Lower leg skin (tissue), 4 donors: ENCODE data around the gene CTNND1. TPM values are rescaled to one million over a fixed set of nuclear protein-coding genes. Genes with fewer than 3 reads are reported as not detected.

Experiments
- DNase-seq, 2 donors: peaks; one replicate each; pipeline ENCODE4 v3.0.0-alpha.2; 2019; ENCODE audit warnings: low spot score in 2 of 2
- H3K4me3 ChIP-seq: fragments of 200-600 bp; sonication (generic); 2 replicates; pipeline ENCODE4 v1.5.1; 2017; ENCODE audit warnings: mild to moderate bottlenecking, low read depth; ENCODE audit not compliant: poor library complexity, severe bottlenecking
- CTCF ChIP-seq, 3 donors: fragments of 450-650 bp; IDR thresholded peaks; one replicate each; pipeline ENCODE4 v1.5.1; 2016; ENCODE audit warnings: antibody characterized with exemption in 3 of 3, mild to moderate bottlenecking in 3 of 3, moderate library complexity in 2 of 3
- POLR2A ChIP-seq, 2 donors: fragments of 450-650 bp; IDR thresholded peaks; one replicate each; pipeline ENCODE4 v1.6.1; 2016 to 2017; ENCODE audit warnings: antibody characterized with exemption in 2 of 2, mild to moderate bottlenecking in 1 of 2, moderate library complexity in 1 of 2
- WGBS, 2 donors: methylation state at CpG; one replicate each; pipeline ENCODE4 v1.1.5; 2018; 5-methylcytosine and 5-hydroxymethylcytosine counted together
- intact Hi-C: fragments of 100-400 bp; cut with DNase I; formaldehyde crosslinking; loops from one replicate; pipeline ENCODE4 v1.15.0; 2023; ENCODE audit warnings: low total_unique reads
- total RNA-seq, 4 donors: library from RNA; depleted of rRNA; stranded (reverse); fragments of >200 nt; gene quantifications; one replicate each; pipeline ENCODE4 v1.1.0, GENCODE V29; 2016

CTNND1 gene
- total RNA-seq, 4 donors from 2014 or later = 186 to 243 (median 197) TPM

DNA sequence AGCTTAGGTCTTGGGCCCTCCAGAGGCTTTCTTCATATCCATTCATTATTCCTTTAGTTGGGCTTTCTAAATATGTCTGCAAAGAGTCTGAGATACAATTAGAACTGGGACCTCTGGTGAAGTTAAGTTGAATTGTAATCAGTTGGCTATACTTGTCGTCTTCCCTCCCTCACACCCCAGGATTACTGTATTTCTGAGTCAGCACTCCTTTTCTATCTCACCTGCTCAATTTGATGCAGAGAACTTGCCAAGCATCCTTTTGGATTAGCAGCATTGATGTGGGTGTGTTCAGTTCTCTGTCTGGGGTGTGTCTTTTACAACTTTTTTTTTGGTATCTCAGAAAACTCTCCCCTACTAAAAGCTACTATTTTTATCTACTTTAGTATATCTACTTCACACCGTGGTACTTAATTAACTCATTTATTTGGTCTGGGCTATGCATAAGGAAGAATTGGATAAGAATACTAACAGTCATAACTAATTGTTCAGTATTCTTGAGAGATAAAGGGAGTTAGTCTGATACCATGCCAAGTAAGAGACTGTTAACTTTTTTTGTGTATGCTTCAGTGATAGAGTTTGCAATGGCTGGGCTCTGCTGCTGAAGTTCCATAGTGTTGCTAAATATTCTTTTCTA lies 15.1 kb downstream of the CTNND1 start:
- intact Hi-C loops = no loop called here
- no peak overlapping the region for H3K4me3 ChIP-seq
- no peak for DNase-seq
- 19 to 34% methylated on average over 2 of the region's 2 CpGs for WGBS, 2 donors
- no peak for TF ChIP-seq POLR2A (IDR thresholded peaks at IDR 0.05)
- no peak for TF ChIP-seq CTCF (IDR thresholded peaks at IDR 0.05)

DNA sequence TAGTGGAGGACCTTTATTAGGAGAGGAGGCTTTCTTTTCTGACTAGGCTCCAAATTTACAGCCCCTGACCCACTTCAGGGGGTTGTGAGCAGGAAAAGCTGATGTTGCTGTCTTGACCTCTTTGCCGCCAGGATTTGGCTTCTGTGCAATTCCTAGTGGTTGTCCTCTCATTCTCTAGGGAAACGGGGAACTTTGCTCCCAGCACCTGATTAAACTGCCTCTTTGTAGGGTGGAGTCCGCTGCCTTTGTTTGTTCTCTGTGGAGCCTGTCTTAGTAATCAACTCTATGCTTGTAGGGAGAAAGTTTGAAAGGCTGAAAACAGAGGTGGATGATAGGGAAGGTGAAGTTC lies 16.3 kb downstream of the CTNND1 start:
- H3K4me3 ChIP-seq = no peak overlapping the region
- intact Hi-C loops = no loop called here
- DNase-seq = no peak
- WGBS, 2 donors = 21 to 28% methylated on average over 3 of the region's 3 CpGs
- TF ChIP-seq POLR2A (IDR thresholded peaks at IDR 0.05) = no peak
- TF ChIP-seq CTCF (IDR thresholded peaks at IDR 0.05) = no peak

GRCh38 chr11:57778318-57779037 lies 16.9 kb downstream of the CTNND1 start:
- 1 to 10% methylated on average over 6 of the region's 6 CpGs for WGBS, 2 donors
- TF ChIP-seq CTCF (IDR thresholded peaks at IDR 0.05) (no peak), POLR2A (IDR thresholded peaks at IDR 0.05) (no peak)
- intact Hi-C loops = no loop called here
- no peak overlapping the region for H3K4me3 ChIP-seq
- DNase-seq = peak; percentile 74 to 95

DNA sequence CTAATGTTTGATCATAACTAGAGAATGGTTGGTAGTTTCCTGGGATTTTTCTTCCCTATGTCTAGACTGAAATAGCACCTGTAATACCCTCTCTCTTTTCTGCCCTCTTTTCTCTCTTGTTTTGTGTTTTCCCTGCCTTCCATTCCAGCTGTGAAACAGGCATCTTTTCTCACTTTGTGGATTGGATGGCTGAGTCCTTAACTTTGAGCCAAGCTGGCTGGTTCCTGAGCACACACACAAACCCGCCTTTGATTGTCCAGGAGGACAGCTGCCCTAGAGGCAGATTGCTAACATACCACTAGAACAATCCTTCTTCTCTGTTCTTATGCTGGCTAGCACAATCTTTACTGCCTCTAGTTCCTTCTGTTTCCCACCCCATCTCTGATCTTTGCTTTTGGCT lies 17.7 kb downstream of the CTNND1 start:
- intact Hi-C loops = no loop called here
- no peak for TF ChIP-seq CTCF (IDR thresholded peaks at IDR 0.05)
- TF ChIP-seq POLR2A (IDR thresholded peaks at IDR 0.05) = no peak
- 14 to 15% methylated on average over 1 of the region's 1 CpG for WGBS, 2 donors
- no peak for DNase-seq
- no peak overlapping the region for H3K4me3 ChIP-seq

- WGBS, 2 donors = 40 to 62% methylated on average over 3 of the region's 3 CpGs
- peak in 1 of 2 donors; percentile 41 for DNase-seq
- TF ChIP-seq POLR2A (IDR thresholded peaks at IDR 0.05) (no peak), CTCF (IDR thresholded peaks at IDR 0.05) (no peak)
- no peak overlapping the region for H3K4me3 ChIP-seq
- intact Hi-C loops = no loop called here
These were observed 19.9 kb downstream of the CTNND1 start for GRCh38 chr11:57781529-57781943.
